Medulla oblongata (tissue), 1 donor: ENCODE measurements around the gene ZNF148.
"Not testable (repeated sequence)": the region's sequence is repeated elsewhere in the genome, so short reads cannot be mapped to it uniquely, and the experiment has no call there.

Experiments
- DNase-seq: peaks from one replicate; pipeline ENCODE4 v3.0.0-alpha.2; 2015; ENCODE audit errors: extremely low spot score

ZNF148 gene, protein sequence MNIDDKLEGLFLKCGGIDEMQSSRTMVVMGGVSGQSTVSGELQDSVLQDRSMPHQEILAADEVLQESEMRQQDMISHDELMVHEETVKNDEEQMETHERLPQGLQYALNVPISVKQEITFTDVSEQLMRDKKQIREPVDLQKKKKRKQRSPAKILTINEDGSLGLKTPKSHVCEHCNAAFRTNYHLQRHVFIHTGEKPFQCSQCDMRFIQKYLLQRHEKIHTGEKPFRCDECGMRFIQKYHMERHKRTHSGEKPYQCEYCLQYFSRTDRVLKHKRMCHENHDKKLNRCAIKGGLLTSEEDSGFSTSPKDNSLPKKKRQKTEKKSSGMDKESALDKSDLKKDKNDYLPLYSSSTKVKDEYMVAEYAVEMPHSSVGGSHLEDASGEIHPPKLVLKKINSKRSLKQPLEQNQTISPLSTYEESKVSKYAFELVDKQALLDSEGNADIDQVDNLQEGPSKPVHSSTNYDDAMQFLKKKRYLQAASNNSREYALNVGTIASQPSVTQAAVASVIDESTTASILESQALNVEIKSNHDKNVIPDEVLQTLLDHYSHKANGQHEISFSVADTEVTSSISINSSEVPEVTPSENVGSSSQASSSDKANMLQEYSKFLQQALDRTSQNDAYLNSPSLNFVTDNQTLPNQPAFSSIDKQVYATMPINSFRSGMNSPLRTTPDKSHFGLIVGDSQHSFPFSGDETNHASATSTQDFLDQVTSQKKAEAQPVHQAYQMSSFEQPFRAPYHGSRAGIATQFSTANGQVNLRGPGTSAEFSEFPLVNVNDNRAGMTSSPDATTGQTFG

DNA sequence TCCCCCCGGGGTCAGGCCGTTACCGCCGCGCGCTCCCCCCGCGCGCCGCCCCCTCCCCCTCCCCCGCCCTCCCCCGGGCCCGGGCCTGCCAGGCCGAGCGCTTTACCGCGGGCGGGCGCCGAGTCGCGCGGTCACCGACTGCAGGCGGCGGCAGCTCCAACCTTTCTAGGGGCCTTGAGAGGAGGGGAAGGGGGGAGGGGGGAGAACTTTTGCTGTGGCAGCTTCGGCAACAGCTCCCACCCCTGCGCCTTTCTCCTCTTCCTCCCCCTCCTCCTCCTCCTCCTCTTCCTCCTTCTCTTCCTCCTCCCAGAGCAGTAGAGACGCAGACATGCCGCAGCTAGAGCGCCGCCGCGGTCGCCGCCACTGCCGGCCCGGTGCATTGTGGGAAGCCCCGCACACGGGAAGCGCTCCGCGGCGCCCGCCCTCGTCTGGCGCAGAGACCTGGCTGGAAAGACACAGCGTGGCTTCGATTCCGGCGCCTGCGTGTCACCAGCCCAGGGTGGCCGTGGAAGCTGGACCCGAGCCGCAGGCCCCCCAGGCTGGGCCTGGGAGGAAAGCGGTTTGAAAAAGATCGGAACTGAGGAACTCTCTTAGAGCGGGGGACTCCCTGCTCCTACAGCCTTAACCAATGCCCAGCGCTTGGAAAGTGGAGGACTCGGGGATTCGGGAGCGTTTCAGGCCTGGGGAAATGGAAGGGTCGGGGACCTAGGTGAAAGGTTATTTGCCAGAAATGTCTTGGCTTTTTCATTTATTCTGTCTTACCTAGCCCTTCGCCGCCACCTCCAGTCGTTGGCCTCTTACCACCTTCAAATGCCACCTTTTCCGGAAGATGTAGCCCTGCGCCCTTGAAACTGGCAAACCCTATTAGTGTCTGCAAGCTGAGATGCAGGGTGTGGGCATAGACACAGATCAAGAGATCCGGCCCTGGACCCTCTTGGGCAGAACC, at the start of gene ZNF148:
ZNF148 (minus strand) TSS at position 330 of the 946 bp plus-strand sequence. CDS start 61,685 bp downstream, outside the sequence.
- peak; percentile 91 for DNase-seq

DNA sequence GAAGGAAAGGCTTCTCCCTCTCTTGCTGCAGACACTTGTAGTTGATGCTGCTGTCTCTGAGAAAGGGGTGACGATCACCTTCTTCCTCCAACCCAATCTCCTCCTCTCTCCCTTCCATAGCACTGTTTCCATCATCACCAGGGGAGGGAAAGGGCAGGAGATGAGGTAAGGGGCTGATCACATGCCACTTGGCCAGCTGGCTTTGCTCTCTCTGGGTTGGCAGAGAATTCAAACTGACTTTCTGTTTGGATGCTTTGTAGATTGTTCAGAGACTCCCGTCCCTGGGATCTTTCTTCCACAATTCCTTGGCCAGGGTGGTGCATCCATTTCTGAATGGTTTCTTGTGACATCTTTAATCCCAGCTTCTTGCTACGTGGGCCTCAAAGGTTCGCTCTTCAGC, 43.2 kb upstream of the ZNF148 start:
- no peak for DNase-seq

DNA sequence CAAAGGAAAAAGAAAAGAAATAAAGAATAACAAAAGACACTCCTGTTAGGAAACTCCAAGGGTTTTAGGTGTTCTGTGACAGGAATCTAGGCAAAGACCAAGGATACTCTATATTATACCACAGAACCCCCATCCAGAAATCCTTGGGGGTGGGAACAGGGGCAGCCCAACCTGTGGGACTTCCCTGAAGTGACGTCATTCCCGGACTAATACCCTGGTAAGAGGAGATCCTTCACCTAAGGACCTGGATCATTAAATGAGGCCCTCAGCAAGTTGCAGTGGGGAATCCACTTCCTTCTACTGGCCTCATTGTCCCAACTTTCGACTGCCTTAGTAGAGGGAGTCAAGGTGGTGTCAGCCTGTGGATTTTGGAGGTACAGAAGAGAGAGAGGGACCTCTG, 41.1 kb upstream of the ZNF148 start:
- no peak for DNase-seq

DNA sequence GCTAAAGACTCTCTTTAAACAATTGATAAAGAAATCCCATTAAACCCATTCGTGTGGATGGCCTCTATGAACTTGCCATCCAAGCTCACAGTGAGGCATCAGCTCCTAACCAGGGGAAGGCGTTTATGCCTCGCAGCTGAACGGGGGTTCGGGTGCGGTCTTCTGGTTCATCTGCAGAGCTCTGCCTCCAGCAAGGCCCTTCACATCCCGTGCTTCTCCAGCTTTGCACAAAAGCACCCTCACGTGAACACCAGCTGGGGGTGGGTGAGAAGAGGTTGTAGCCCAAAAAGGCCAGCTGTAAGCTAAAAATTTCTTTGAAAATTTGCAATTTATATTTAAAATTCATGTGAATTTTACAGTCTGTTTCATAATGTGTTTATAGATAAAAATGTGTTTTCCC, 39.5 kb upstream of the ZNF148 start:
- DNase-seq, result no peak

DNA sequence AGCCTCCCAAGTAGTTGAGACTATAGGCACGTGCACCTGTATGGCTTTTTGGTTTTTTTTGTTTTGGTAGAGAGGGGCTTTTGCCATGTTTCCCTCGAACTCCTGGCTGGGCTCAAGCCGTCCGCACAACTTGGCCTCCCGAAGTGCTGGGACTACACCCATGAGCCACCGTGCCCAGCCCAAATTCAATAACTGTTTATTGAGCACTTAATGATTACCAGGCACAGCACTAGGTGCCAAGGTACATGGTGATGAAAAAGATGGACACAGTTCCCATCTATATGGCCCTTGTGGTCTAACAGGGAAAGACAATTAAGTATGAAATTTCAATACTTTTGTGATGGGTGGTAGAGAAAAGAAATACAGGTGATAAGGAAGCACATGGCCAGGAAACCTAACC, 35.8 kb upstream of the ZNF148 start:
- no peak for DNase-seq

DNA sequence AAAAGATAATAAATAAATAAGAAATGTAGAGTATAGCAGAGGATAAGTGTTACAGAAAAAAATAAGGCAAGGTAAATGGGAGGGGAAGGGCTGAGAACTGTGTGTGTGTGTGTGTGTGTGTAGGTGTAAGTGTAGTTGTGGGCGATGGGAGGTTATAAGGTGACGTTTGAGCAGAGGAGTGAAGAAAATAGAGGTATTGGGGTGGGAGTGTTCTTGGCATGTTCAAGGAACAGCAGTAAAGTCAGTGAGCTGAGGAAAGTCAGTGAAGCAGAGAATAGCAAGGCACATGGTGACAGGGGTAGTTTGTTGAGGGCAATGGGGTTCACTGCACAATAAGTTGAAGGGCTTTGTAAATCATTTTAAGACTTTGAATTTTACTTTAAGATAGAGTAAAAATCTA, 30.9 kb upstream of the ZNF148 start:
- no peak for DNase-seq

DNA sequence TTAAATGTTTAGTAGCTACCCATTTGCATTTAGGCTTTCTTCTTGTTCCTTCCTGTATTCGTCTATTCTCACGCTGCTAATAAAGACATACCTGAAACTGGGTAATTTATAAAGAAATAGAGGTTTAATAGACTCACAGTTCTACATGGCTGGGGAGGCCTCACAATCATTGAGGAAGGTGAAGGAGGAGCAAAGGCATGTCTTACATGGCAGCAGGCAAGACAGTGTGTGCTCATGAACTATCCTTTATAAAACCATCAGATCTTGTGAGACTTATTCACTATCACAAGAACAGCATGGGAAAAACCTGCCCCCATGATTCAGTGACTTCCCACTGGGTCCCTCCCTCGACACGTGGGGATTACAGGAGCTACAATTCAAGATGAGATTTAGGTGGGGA, 30.4 kb upstream of the ZNF148 start:
- not testable (repeated sequence) for DNase-seq

DNA sequence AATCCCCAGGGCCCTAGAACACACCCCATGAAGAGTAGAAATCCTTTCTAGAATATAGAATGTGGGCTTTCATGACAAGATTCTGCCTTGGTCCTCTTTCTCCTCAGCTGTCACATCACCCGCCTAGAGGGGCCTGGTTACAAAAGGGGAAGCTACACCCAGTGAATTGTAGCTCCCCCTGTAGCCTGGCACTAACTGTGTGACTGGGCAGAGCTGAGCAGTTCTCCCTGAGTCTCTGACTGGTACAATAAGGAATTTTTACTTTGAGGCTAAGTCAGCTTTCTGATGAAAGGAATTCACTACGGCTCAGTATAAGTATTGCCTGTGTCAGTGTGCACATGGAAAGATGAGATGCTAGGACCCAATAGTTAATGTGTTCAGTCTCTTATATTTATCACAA, 28.7 kb upstream of the ZNF148 start:
- DNase-seq, result peak; percentile 42

DNA sequence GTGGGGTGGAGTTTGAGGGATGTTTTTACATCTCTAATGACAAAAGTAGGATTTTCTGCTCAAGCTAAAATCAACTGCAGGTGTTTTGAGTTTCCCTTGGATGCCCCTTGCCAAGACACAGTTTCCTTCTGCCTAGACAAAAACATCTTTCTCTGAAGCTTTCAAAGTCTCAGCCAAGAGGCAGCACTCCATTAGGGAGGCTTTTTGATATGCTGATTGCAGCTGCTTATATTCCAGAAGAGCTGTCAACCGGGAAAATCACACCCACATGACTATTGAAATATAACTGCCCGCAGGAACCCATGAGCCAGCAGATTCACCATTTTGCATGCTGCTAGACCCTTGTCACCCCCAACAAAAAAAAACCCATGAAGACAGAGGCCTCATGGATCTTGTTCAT, 27.5 kb upstream of the ZNF148 start:
- DNase-seq, result no peak

DNA sequence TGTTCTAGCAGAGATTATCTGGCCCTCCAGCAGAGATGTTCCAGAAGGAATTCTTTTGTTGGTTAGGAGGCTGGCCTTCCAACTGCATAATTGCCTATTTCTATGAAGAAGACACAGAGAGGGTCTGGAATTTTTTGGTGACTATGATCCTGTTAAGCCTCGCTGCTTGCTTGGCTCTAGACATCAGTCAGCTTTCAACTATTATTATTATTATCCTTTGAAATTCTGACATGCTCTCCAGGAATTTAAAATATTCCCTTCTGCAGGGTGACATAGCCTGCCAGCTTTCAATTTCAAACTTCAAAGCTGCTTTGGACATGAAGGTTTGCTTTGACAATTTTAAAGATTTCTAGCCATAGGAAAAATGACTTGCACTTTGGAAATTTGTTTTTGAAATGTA, 26.3 kb upstream of the ZNF148 start:
- DNase-seq, result no peak

DNA sequence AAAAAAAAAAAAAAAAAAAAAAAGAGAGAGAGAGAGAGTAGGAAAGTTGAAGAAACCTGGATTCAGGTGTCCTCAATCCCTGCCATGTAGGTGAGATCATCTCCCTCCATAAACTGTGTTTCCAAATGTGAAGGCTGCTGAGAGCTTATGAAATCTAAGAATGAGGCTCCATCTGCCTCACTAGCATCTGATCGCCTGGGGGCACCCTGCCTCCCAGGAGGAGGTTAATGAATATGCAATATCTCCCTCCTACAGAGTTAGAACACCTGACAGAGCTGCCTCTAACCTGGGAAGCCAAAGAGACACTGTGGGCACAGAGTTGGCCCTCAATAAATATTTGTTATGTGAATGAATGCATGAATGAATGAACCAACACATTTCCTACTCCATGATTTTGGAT, 23.8 kb upstream of the ZNF148 start:
- no peak for DNase-seq

DNA sequence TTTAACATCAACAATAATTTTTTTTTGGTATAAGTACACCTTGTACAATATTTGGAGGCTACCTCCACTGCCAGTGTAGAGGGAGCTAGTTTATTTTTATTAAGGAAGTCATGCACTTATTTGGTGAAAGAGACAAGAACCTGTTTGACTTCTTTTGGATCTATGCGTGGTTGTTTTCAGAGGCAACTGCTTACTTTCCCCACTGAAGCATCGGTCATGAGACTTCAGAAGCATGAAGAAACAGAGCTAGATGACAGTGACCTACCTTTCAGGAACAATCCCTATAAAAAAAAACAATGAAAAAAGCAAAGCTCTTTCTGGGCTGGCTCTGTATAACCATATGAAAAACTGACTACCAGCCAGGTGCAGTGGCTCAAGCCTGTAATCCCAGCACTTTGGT, 20.0 kb upstream of the ZNF148 start:
- no peak for DNase-seq

DNA sequence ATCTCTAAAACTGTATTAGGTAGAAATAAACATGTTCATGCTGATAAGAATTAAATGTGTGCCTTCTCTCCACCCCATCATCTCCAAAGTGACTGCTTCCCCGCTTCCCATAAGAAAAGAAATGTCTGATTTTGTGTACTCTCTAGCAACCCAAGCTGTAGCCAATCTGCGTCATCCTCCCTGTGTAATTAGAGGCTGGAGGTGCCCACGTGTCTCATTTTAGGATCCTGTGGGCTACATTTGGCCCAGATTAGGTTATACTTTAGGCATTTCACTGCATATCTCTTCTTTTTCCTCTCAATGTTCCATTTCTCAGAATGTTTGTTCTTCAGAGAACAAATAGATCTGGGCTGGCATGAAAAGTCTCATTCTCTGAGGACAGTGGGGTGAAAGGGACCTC, 19.3 kb upstream of the ZNF148 start:
- DNase-seq, result no peak

DNA sequence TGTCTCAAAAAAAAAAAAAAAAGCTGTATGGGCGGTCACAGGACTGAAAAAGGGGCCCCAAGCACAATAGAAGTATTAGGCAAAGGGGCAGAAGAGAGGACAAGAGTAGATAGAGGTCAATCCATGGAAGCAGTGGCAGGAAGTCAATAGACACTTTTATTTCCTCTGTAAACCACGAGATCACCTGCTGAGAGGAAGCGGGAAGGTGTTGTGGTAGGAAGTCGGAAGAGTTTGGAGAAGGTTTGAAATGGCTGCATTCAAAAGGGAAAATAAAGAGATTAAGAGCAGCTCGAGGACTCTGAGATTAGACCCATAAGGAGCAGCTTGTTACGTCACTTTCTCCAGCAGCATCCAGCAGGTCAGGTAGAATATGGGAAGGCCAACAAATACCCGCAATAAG, 14.2 kb upstream of the ZNF148 start:
- no peak for DNase-seq

DNA sequence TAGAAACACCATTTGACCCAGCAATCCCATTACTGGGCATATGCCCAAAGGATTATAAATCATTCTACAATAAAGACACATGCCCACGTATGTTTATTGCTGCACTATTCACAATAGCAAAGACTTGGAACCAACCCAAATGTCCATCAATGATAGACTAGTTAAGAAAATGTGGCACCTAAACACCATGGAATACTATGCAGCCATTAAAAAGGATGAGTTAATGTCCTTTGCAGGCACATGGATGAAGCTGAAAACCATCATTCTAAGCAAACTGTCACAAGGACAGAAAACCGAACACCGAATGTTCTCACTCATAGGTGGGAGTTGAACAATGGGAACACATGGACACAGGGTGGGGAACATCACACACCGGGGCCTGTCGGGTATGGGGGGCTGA, 13.2 kb upstream of the ZNF148 start:
- not testable (repeated sequence) for DNase-seq

DNA sequence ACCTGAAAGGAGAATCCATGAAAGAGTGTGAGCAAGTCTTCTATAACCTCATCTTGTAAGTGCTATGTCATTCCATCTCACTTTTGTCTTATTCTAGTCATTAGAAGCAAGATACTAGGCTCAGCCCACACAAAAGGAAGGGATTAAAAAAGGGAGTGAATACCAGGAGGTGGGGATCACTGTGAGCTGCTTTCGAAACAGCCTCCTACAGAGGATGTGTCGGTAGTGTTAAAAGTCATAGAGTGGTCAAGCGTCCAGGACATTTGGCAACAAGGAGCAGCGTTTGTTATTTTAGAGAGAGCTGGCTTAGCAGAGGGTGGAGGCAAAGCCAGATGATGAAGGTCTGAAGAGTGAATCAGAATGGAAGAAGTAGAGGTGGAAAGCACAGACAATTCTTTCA, 11.7 kb upstream of the ZNF148 start:
- DNase-seq, result no peak

DNA sequence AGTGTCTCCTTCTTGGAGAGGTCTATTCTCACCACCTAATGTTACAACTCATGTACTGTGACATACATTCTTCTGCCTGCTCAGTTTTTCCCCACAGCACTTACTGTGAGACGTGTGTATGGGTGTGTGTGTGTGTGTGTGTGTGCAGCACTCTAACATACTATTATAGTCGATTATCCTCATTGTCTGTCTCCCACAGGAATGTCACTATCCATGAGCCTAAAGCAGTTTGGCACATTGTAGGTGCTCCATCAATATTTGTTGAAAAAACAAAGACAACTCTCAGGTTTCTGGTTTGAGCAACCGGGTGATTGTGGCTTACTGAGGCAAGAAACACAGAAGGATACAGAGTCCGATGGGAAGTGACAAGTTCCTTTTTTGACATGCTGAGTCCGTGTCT, 8.6 kb upstream of the ZNF148 start:
- DNase-seq, result no peak

DNA sequence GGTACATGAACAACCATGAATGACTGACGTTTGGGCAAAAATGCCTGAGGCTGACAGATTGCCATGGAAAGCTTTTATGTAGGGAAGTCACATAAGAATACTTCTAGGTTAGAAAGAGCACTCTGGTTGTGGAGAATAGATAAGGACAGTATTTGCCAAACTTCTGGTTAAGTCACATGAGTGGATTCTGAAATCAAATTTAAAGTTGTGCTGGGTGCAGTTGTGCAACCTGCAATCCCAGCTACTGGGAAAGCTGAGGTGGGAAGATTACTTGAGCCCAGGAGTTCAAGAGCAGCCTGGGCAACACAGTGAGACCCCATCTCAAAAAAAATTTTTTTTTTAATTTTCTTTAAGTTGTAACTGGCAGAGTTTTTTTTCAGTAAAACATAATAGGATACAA, 7.2 kb upstream of the ZNF148 start:
- DNase-seq, result no peak

DNA sequence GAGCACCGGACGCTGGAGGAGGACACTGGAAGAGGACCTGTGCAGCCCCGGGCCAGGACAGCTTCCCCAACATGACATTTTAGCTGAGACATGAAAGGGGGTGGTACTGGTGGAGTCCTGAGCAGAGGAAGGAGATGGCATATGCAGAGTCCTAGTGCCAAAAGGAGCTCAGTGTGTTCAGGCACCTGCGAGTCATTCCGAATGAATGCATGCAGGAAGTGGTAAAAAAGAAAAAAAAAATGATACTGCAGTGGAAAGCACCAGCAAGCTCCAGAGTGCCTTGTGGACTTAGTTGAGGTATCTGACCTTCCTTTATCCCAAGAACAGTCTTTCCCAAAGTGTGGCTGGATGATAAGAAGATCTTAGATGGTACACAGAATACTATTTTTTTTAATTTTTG, 6.6 kb upstream of the ZNF148 start:
- no peak for DNase-seq

DNA sequence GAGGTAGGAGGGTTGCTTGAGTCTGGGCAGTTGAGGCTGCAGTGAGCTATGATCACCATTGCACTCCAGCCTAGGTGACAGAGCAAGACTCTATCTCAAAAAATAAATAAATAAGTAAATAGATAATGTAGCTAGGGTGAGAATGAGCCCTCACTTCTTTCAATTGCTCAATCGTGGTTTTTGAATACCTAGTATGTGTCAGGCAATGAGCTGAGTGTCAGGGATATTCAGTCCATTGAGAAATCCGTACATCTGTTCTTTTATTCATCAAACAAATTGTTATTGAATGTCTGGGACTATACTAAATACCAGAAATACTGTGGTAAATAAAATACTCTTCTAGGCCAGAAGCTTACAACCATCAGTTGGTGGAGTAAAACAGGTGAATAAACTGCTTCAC, 6.2 kb upstream of the ZNF148 start:
- no peak for DNase-seq

DNA sequence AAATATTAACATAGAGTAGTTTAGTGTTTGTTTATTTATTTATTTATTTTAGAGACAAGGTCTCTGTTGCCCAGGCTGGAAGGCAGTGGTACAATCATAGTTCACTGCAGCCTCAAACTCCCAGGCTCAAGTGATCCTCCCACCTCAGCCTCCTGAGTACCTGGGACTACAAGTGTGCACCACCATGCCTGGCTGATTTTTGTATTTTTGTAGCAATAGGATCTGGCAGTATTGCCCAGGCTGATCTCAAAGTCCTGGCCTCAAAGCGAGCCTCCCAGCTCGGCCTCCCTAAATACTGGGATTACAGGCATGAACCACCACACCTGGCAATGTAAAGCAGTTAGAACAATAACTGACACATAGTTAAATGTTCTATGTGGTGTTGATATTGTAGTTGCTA, 4.4 kb upstream of the ZNF148 start:
- DNase-seq, result no peak

DNA sequence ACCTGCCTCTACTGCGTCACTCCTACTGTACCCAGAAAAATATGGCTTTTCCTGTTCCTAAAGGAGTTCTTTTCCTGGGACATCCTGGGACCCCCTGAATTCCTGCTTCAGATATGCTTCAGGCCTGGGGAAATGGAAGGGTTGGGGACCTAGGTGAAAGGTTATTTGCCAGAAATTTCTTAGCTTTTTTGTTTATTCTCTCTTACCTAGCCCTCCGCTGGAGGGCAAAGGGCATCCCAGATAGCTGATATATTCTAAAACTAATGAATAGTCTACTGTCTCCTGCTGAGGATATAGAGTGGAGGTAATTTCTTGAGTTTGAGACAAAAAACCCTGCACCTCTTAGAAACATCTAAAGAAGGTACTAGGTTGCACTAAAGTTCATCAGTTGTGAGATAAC, 3.6 kb upstream of the ZNF148 start:
- no peak for DNase-seq
